ENCODE data around the gene CAPN2. TPM values are rescaled to one million over a fixed set of nuclear protein-coding genes. Genes with fewer than 3 reads are reported as not detected.

CAPN2 gene
- total and polyA plus RNA-seq, 2 donors (not counting 1 experiment from before 2014, with no cell fraction given) = 63.9 to 79.6 TPM

GRCh38 chr1:223737342-223737741 lies 25.0 kb downstream of the CAPN2 start:
- H3K27ac ChIP-seq (ENCODE audit: low read length in 2 of 2) = no peak overlapping the region
- ATAC-seq (ENCODE audit: low read depth) (no peak), DNase-seq (no peak)
- no peak overlapping the region for H3K4me3 ChIP-seq (ENCODE audit: control extremely low read depth in 1 of 5, extremely low read depth in 1 of 5, insufficient read depth in 1 of 5, low read depth in 2 of 5, low read length in 4 of 5)
- CTCF ChIA-PET = interaction anchor here (1.4 to 1.7 kb wide), 2 partner anchors 12 to 39 kb away, joined by 4 to 10 read pairs; no protein-coding TSS in a partner anchor
- no peak overlapping the region for H3K4me3 Mint-ChIP-seq
- H3K36me3 ChIP-seq (replicated peaks in 1 of 2; ENCODE audit: control extremely low read depth in 1 of 2, control insufficient read depth in 1 of 2, extremely low read depth in 1 of 2, insufficient read depth in 2 of 2, low read length in 1 of 2) = no peaks in the 10 kb centered on the region
- no peak overlapping the region for H3K27ac Mint-ChIP-seq
- H3K9me3 Mint-ChIP-seq (ENCODE audit: insufficient read depth) = no peaks in the 10 kb centered on the region
- intact Hi-C loops (cut with micrococcal nuclease) = no loop called here
- H3K4me1 ChIP-seq (ENCODE audit: control insufficient read depth in 2 of 2, insufficient read depth in 2 of 2, low read length in 2 of 2) = no peaks in the 10 kb centered on the region
- WGBS (ENCODE audit: insufficient coverage) = 97% methylated on average over 5 of the region's 7 CpGs
- H3K4me1 Mint-ChIP-seq = no peaks in the 10 kb centered on the region
- no peaks in the 10 kb centered on the region for H3K9me3 ChIP-seq (ENCODE audit: control extremely low read depth in 1 of 3, control insufficient read depth in 2 of 3, insufficient read depth in 1 of 3, low read length in 2 of 3)
- H4K20me1 ChIP-seq (ENCODE audit: control insufficient read depth, insufficient read depth, low read length, poor library complexity, severe bottlenecking) = no peaks in the 10 kb centered on the region
- no peak overlapping the region for H2AFZ ChIP-seq (ENCODE audit: insufficient read depth, low read depth, low read length, poor library complexity, severe bottlenecking)
- no peak overlapping the region for H3K9ac ChIP-seq (ENCODE audit: low read length)
- no peaks in the 10 kb centered on the region for H3K27me3 Mint-ChIP-seq
- no peak for TF ChIP-seq EZH2 (IDR thresholded peaks at IDR 0.05; ENCODE audit: borderline replicate concordance, insufficient read depth, low read depth, low read length, poor library complexity, severe bottlenecking)
- no peaks in the 10 kb centered on the region for H3K27me3 ChIP-seq (replicated peaks in 1 of 4; ENCODE audit: control extremely low read depth in 1 of 4, control insufficient read depth in 3 of 4, insufficient read depth in 4 of 4, low read length in 3 of 4)
- peaks cover 5% of the 10 kb centered on the region for H3K79me2 ChIP-seq (ENCODE audit: control insufficient read depth, insufficient read depth, low read length)
- H3K4me2 ChIP-seq (replicated peaks; ENCODE audit: low read depth, low read length, poor library complexity, severe bottlenecking) = no peak overlapping the region
- POLR2A ChIA-PET = no interaction called here

DNA sequence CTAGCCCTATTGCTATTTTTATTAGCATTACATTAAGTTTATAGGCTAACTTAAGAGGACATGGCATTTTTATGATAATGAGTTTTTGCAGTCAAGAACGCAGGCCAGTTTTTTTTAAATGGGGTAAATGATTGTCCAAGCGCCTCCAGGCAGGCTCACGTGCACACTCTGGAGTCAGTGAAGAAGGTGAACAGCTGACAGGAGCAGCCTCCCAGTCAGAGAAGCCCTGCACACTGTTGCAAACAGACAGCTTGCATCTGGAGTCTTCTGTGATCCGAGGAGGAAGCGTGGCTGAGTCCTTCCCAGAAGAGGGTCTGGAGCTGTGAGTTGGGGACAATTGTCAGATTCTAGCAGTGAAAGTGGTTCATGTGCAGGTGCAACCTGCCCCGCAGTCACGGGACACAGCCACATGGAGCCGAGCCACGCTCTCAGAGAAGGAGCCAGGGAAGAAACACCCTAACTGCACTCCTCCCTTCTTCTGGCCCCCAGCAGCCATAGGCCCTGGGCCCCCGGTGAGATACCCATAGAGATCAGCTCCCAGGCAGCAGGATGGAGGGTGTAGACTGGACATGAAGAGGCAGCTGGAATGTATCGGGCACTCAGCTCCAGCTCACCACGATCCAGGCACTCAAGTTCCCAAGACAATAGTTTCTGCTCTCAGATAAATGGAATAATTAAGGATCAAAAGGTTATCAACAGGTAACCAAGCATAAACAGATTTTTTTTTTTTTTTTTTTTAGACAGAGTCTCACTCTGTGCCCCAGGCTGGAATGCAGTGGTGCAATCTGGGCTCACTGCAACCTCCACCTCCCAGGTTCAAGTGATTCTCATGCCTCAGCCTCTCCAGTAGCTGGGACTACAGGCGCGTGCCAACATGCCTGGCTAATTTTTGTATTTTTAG lies 26.4 kb downstream of the CAPN2 start:
- H3K27ac ChIP-seq (ENCODE audit: low read length in 2 of 2) = no peak overlapping the region
- POLR2A ChIA-PET = no interaction called here
- no peak for DNase-seq

More for the DNA sequence above, 26.4 kb downstream of the CAPN2 start:
- ATAC-seq (ENCODE audit: low read depth) = no peak
- Histone ChIP-seq H3K9ac (ENCODE audit: low read length) (no peak overlapping the region), H3K4me1 (ENCODE audit: control insufficient read depth in 2 of 2, insufficient read depth in 2 of 2, low read length in 2 of 2) (no peaks in the 10 kb centered on the region), H3K36me3 (replicated peaks in 1 of 2; ENCODE audit: control extremely low read depth in 1 of 2, control insufficient read depth in 1 of 2, extremely low read depth in 1 of 2, insufficient read depth in 2 of 2, low read length in 1 of 2) (no peaks in the 10 kb centered on the region), H3K27me3 (replicated peaks in 1 of 4; ENCODE audit: control extremely low read depth in 1 of 4, control insufficient read depth in 3 of 4, insufficient read depth in 4 of 4, low read length in 3 of 4) (no peaks in the 10 kb centered on the region), H3K4me2 (replicated peaks; ENCODE audit: low read depth, low read length, poor library complexity, severe bottlenecking) (no peak overlapping the region), H4K20me1 (ENCODE audit: control insufficient read depth, insufficient read depth, low read length, poor library complexity, severe bottlenecking) (no peaks in the 10 kb centered on the region), H3K9me3 (ENCODE audit: control extremely low read depth in 1 of 3, control insufficient read depth in 2 of 3, insufficient read depth in 1 of 3, low read length in 2 of 3) (no peaks in the 10 kb centered on the region), H2AFZ (ENCODE audit: insufficient read depth, low read depth, low read length, poor library complexity, severe bottlenecking) (no peak overlapping the region), H3K79me2 (ENCODE audit: control insufficient read depth, insufficient read depth, low read length) (no peaks in the 10 kb centered on the region), H3K4me3 (ENCODE audit: control extremely low read depth in 1 of 5, extremely low read depth in 1 of 5, insufficient read depth in 1 of 5, low read depth in 2 of 5, low read length in 4 of 5) (no peak overlapping the region)
- Mint-ChIP-seq H3K4me1 (no peaks in the 10 kb centered on the region), H3K4me3 (no peak overlapping the region), H3K27me3 (no peaks in the 10 kb centered on the region), H3K9me3 (ENCODE audit: insufficient read depth) (no peaks in the 10 kb centered on the region), H3K27ac (no peak overlapping the region)
- WGBS (ENCODE audit: insufficient coverage) = 91% methylated on average over 9 of the region's 14 CpGs
- intact Hi-C loops (cut with micrococcal nuclease) = no loop called here
- no peak for TF ChIP-seq EZH2 (IDR thresholded peaks at IDR 0.05; ENCODE audit: borderline replicate concordance, insufficient read depth, low read depth, low read length, poor library complexity, severe bottlenecking)
- no peak for TF ChIP-seq CTCF (IDR thresholded peaks at IDR 0.05)
- CTCF ChIA-PET = interaction anchor here (0.6 to 4.0 kb wide), 4 partner anchors 11 to 751 kb away, joined by 3 to 23 read pairs (median 7); no protein-coding TSS in a partner anchor
